ENCODE results near the gene PRTG.
"Not testable (repeated sequence)": the region's sequence is repeated elsewhere in the genome, so short reads cannot be mapped to it uniquely, and the experiment has no call there.

- TF ChIP-seq CTCF, POLR2A (IDR thresholded peaks at IDR 0.05): not testable (repeated sequence)
Measured at GRCh38 chr15:55785593-55785992, 42.6 kb upstream of the PRTG start.
